HG02642 (cell line): ENCODE results near the gene MYO7B.

Source experiments
- ATAC-seq: cut with Tn5 transposase; IDR thresholded peaks from one replicate; pipeline ENCODE4 v1.9.1; 2021; ENCODE audit warnings: mild to moderate bottlenecking; ENCODE audit not compliant: unreplicated experiment, poor library complexity

The MYO7B gene

GRCh38 chr2:127671557-127672302 lies 136.2 kb downstream of the MYO7B start:
- ATAC-seq: no peak

DNA sequence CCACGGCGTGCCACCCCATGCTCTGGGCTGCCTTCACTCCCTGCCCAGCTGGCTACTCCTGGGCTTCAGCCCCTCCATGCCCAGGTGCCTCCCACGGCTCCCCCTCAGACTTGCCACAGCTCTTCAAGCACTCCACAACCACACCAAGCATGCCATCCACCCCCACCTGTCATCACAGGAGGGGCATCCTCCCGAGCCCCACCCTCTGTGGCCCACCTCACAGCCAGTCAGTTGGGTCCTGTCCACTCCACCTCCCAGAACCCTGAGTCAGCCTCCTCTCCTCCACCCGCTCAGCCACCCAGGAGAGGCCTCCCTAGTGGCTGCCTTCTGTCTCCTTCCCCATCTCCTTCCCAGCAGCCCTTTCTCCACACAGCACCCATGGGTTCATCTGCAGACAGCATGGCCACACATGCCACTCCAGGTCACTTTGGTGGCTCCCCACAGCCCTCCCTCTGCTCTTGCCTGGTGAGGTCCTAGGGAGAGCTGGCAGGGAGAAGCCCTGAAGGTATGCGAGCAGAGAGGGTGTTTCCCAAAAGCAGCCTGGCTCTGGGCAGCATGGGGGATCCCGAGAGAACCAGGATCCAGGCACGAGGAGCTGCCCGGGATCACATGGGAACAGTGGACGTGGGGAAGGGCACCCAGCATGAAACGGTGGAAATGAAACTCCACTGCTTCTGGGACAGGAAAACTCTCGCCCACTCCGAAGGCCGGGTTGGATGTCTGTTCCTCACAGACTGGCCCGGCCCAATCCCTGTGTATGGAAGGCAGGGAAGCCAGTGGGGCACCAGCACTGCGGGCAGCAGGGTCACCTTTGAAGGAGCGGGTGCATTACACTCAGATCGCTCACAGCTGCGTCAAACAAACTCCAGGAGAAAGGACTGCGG lies 137.1 kb downstream of the MYO7B start:
- no peak for ATAC-seq

- no peak for ATAC-seq
These were observed 138.0 kb downstream of the MYO7B start for GRCh38 chr2:127673291-127674069.

GRCh38 chr2:127674241-127675209 lies 139.0 kb downstream of the MYO7B start:
- no peak for ATAC-seq

DNA sequence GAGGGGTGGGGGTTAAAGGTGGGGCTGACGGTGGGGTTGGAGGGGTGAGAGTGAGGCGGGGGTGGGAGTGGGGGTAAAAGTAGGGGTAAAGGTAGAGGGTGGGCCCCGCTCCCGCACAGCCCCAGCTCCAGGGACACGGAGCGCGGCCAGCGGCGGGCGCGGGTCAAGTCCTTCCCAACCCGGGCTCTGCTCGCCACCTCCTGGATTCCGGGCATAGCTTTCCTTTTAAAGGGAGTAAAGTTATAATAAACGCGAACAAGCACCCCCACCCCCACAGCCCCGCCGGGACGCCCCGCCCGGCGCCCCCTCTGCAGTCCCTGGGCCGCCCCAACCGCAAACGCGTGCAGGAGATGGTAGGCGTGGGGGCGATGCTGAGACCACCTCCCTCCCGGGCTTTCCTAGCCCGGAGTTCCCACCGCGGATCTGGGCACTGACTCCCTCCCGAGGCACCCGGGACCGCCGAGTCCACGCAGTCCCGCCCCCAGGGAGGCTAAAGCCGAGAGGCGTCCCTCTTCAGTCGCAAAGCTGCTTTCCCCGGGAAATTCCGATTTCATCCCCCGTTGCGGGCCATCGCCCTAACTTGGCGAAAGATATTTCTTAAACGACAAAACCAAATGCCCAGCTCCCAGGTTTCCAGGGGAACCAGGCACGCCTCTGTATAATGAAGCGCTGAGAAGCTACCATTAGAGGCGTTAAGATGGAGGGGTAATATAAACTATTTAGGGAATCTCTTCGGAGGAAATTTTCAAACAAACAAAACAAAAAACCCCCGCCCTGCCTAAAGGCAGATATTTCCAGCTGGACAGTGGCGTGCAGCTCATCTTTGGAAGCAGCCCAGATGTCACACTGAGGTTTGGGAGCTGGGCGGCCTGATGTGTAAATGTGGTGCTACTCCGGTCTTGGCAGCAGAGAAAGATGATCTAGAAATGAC lies 140.1 kb downstream of the MYO7B start, which contains the start of gene LIMS2:
Gene LIMS2 (minus strand): TSS at position 200 of the 931 bp plus-strand sequence. CDS start 506 bp downstream, outside the sequence.
- ATAC-seq: no peak

DNA sequence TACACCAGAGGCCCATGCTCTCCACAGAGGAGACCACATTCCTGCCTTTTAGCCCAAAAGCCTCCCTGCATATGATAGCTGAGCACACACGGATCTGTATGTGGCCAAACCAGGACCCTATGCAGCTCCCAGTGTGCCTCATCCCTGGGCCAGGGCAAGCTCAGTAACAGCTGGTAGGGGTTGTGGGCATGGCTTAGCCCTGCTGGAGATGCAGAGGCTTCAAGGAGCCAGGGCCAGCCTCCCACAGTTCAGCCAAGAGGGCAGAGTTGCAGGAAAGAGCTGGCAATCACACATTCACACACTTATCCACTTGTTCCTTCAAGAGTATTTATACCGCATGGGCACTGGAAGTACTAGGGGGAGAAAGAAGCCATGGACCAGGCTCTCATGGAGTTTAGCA lies 141.4 kb downstream of the MYO7B start:
- ATAC-seq: no peak

GRCh38 chr2:127678531-127678930 lies 143.0 kb downstream of the MYO7B start:
- ATAC-seq: no peak

DNA sequence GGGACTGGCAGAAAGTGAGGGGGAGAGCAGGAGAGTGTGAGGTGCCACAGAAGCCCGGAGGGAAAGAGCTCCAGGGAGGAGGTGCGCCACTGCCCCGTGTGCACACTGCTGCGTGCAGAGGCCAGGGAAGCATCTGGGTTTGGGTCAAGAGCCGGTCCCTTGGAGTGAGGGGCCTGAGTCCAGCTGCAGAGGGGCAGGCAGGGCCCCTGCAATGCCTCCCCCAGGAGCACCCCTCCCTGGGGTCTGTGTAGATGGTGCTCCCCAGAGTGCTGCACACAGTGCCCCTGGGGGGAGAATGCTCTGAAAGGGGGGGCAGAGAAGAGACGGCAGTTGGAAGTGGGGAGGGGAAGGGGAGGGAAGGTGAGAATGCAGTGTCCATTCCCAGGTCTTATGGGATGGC lies 143.5 kb downstream of the MYO7B start:
- no peak for ATAC-seq

DNA sequence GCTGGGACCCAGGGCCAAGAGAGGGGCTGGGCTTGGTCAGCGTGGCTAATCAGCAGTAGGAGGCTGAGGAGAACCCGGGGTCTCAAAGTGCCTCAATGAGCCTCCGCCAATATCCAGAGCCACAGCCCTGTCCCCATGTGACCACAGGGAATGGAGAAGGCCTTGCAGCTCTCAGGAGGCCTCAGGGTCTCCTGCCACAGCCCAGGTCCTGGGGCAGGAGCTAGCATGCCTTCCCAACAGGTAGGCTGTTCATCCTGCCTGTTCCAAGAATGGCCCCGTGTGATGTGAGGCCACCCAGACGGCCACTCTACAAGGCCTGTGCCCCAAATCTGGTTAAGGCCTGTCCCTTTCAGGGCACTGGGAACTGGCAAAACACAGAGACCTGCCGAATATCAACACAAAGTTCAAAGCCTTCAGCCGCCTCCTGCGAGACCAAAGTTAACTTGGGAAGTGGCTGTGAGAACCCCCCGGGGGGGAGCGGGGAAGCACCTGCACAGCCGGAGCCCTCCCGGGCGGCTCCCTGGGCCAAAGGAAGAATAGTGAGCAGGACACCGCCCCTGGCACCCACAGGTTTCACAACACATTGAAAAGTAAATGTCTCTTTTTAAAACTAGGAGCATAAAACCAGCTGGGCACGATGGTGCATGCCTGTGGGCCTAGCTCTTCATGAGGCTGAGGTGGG lies 144.3 kb downstream of the MYO7B start:
- ATAC-seq: no peak

DNA sequence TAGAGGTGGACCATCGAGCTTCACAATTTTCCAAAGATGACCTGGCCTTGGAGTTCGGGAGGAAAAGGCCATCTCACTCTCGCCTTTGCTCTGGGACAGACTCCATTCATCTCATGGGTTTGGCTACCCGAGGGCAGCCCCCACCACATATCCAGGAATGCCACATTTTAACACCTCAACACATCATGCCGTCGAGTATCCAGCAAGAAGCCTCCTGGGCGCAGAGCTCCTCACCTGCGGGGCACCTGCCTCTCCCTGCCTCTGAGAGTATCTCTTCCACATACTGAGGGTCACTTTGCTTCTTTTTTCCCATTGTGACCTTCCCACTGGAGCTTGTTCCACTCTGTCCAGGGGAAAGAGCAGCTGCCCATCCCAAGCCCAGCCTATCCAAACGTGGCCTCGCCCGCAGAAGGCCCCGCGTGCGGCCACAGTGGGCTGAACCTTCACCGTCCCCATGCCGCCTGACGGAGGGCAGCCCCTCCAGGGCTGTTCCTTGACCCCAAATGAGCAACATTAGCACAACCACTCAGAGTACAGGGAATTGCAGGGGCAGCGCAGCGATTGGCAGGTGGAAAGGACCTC lies 145.3 kb downstream of the MYO7B start:
- ATAC-seq: no peak

DNA sequence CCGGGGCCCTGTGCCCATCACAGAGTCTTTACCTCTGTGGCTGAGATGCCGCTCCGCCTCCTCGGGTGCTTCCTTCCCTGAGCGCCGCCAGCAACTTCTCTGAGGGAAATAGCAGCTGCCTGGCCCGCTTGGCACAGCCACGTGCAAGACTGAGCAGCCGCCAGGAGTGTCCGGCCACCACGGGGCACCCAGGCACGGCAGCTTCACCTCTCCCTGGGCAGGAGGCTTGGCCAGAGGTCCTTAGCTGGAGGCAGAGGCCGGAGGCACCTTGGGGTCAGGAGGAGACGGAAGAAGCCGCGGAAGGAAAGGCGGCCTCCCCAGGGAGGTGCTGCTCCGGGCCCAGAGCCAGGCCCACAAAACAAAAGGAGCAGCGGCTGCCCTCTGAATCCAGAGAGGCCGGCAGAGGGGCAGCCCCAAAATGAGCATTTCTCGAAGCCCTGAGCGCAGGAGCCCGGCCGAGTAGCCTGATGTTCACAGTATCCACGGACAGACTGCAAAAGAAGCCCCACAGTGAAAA lies 145.9 kb downstream of the MYO7B start:
- ATAC-seq: no peak

- no peak for ATAC-seq
These were observed 146.7 kb downstream of the MYO7B start for GRCh38 chr2:127681976-127682857.

DNA sequence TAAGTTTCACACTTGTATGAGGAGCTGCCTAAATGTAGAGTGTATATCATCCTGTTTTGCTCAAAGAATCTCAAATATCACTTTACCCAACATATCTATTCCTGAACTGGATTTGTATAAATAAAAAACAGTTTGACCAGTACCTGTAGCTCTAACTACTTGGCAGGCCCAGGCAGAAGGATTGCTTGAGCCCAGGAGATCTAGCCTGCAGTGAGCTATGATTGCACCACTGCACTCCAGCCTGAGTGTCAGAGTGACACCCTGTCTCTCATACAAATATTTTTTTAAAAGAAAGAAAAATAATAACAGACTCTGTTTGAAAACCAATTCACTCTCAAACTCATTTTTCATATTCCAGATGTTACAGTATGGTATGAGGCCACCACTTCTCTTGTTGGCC lies 147.6 kb downstream of the MYO7B start:
- ATAC-seq: no peak

DNA sequence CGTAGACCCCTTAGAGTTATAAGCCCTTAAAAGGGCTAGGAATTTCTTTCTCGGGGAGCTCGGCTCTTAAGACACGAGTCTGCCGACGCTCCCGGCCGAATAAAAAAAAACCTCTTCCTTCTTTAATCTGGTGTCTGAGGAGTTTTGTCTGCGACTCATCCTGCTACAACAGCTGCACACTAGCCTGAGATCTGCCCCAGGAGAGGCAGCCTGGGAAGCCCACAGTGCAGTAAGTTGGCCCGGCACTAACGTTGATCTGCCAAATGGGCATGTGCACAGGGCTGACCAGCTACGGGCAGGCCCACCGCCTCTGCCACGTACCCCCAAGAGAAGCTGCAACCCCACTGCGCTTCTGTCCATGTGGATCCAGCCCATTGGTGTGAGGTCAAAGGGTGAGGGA lies 148.3 kb downstream of the MYO7B start:
- no peak for ATAC-seq

DNA sequence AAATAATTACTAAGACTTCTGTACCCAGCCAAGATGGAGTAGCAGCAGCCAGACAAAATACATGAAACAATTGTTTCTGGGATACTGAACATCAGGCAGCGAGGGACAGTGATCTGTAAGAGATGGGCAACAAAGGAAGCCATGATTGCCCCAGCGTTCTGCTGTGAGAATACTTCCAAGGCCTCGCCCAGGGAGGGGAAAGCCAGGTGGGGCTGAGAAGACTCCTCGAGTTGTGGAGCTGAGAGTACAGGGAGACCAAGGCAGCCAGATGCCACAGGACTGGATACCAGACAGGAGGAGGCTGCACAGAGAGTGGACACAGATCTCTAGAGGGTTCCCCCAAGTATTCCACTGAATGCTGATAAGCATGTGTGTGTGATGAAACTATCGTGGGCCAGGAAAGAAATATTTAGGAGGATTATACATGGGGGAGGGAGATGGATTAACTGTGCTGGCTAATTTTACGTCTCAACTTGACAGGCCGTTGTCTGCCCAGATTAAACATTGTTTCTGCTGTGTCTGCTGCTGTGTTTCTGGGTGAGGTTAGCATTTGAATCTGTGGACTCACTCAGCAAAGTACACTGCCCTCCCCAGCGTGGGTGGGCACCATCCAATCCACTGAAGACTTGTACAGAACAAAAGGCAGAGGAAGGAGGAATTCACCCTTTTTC lies 150.1 kb downstream of the MYO7B start:
- no peak for ATAC-seq
